Measurements from ENCODE around the gene MANEAL.
"Not testable (repeated sequence)": the region's sequence is repeated elsewhere in the genome, so short reads cannot be mapped to it uniquely, and the experiment has no call there.

Gene MANEAL

DNA sequence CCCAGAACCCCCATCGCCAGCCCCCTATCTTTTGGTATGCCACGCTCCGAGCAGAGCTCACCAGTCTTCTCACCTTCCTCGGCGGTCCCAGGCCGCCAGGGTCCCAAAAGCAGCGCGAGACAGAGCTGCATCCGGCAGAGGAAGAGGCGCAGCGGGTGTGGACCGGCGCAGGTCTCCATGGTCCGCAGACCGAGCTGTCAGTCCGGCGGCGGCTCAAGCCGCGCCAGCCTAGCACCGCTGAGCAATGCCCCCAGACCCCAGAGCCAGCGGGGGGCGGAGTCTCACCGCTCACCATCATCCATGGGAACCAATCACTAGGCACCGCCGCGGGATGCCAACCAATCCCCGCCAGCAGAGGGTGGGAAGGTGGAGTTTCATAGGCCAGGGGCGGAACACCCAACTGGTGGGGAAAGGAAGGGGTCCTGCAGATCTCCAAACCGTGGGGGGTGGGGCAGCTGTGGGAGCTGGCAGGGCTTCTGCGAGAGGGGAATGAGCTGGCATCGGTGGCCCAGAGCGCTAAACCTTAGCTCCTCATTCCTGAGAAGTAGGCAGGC is 28.7 kb upstream of the MANEAL start, which contains the start of gene EPHA10:
TSS of gene EPHA10 (minus strand) at position 233 of the 554 bp plus-strand sequence. CDS start at position 179, 54 bp downstream.
- TF ChIP-seq ZFX (IDR thresholded peaks at IDR 0.05; ENCODE audit: borderline replicate concordance) = no peak
- TF ChIP-seq, protein P1, sequence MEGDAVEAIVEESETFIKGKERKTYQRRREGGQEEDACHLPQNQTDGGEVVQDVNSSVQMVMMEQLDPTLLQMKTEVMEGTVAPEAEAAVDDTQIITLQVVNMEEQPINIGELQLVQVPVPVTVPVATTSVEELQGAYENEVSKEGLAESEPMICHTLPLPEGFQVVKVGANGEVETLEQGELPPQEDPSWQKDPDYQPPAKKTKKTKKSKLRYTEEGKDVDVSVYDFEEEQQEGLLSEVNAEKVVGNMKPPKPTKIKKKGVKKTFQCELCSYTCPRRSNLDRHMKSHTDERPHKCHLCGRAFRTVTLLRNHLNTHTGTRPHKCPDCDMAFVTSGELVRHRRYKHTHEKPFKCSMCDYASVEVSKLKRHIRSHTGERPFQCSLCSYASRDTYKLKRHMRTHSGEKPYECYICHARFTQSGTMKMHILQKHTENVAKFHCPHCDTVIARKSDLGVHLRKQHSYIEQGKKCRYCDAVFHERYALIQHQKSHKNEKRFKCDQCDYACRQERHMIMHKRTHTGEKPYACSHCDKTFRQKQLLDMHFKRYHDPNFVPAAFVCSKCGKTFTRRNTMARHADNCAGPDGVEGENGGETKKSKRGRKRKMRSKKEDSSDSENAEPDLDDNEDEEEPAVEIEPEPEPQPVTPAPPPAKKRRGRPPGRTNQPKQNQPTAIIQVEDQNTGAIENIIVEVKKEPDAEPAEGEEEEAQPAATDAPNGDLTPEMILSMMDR (IDR thresholded peaks at IDR 0.05) = no peak
- no peak within 1 kb of the TSS for H3K27ac ChIP-seq

DNA sequence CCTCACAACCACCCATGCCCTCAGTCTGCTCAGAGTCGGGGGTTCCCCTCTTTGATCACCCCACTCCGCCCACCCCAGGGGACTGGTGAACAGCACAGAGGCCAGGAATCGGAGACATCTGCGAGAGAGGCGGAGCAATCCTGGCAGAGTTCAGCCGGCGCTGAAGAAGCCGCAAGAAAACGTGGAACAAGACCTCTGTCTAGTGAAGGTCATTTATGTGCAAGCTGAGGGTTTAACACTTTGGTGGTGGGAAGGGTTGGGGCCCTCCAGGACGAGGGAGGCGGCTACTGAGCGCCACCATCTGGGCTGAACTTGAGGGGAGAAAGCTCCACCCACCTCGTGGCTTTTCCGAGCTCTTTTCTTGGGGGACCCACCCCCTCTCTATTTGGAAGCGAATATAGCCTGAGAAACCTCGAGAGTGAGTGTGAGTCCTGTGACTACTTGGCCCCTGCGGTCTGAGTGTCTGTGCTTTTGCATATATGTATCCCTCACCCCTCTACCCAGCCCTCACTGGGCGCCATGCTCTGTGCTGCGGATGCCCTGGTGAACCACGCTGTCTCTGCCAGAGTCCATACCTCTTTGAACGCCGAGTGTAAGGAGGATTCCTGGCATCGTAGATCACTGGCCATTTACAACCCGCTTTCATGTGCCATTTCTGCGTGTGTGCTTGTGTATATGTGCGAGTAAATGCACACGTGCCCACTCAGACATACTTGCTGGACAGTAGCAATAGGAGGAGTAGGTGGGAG is 27.6 kb upstream of the MANEAL start:
- H3K27ac ChIP-seq = no peak overlapping the region
- TF ChIP-seq, protein P1 (IDR thresholded peaks at IDR 0.05) = no peak
- no peak for TF ChIP-seq ZFX (IDR thresholded peaks at IDR 0.05; ENCODE audit: borderline replicate concordance)

DNA sequence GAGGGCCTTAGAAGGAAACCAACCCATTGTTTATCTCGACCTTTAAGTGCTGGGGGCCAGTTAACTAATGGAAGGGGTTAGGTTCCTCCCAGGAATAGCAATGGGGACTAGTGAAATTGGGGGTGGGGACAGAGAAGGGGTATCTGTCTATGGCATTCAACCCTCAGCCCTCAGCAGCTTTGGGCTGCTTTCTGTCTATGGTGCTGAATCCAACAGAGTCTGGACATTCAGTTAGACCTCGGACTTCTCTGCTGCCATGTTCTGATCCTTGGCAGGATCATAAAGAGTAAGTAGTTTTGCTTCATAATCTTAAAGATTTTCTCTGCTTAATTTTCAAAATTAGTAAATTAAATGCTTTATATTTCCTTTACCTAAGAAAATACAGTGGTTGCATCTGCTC is 26.2 kb upstream of the MANEAL start:
- TF ChIP-seq ZFX (IDR thresholded peaks at IDR 0.05; ENCODE audit: borderline replicate concordance) = no peak
- TF ChIP-seq, protein P1 (IDR thresholded peaks at IDR 0.05) = no peak
- H3K27ac ChIP-seq = no peak overlapping the region

DNA sequence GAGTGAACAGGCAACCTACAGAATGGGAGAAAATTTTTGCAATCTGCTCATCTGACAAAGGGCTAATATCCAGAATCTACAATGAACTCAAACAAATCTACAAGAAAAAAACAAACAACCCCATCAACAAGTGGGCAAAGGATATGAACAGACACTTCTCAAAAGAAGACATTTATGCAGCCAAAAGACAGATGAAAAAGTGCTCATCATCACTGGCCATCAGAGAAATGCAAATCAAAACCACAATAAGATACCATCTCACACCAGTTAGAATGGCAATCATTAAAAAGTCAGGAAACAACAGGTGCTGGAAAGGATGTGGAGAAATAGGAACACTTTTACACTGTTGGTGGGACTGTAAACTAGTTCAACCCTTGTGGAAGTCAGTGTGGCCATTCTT is 22.2 kb upstream of the MANEAL start:
- H3K27ac ChIP-seq = not testable (repeated sequence)

DNA sequence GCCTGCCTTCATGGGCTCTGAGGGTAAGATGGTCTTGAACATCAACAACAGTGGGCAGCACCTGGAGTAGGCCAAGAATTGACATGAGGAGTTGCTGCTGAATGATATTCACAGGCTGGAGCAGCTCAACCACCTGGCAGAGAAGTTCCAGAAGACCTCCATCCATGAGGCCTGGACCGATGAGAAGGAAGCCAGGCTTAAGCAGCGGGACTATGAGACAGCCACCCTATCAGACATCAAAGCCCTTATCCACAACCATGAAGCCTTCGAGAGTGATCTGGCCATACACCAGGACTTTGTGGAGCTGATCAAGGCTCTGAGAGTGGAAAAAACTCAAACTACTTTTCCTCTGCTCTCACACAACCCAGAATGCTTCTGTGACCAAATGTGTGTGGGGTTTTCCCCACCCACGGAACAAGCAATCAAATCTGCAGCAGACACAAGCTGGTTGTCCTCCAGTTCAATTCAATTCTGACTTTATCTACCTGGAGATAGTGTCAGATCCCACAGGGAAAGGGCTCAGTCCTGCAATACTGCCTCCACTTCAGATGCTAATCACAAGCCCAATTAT is 16.6 kb upstream of the MANEAL start:
- no peak overlapping the region for H3K27ac ChIP-seq

DNA sequence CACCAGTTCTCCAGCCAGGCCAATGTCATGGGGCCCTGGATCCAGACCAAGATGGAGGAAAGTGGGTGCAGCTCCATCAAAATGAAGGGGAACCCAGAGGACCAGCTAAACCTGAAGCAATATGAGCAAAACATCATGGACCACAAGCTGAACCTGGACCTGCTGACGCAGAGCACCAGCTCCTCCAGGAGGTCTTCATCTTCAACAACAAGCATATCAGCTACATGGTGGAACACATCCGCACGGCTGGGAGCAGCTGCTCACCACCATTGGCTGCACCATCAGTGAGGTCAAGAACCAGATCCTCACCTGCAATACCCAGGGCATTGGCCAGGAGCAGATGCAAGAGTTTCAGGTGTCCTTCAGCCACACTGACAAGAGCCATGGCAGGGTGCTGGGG is 15.0 kb upstream of the MANEAL start:
- TF ChIP-seq, protein P1 (IDR thresholded peaks at IDR 0.05) = no peak
- TF ChIP-seq ZFX (IDR thresholded peaks at IDR 0.05; ENCODE audit: borderline replicate concordance) = no peak

More for the DNA sequence above, 16.6 kb upstream of the MANEAL start:
- TF ChIP-seq, protein P1 (IDR thresholded peaks at IDR 0.05) = no peak
- TF ChIP-seq ZFX (IDR thresholded peaks at IDR 0.05; ENCODE audit: borderline replicate concordance) = no peak

DNA sequence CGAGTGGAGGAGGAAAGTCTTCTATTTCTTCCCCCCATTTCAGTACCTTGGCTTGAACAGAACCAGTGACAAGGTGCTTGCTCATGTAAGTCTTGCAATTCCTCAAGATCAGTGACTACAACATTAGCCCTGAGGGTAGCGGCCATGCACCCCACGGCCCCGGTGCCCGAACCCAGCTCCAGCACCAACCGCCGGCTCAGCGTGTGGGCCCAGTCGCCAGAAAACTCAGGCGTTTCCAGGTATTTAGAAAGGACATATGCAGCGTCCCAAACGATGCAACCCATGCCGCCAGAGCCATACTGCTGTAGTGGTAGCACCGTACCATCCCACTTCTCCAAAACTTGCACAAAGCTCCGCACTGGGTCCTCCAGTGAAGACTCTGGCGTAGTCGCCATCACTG is 11.2 kb upstream of the MANEAL start:
- TF ChIP-seq ZFX (IDR thresholded peaks at IDR 0.05; ENCODE audit: borderline replicate concordance) = no peak
- TF ChIP-seq, protein P1 (IDR thresholded peaks at IDR 0.05) = no peak
- no peak overlapping the region for H3K27ac ChIP-seq

More for the DNA sequence above, 15.0 kb upstream of the MANEAL start:
- no peak overlapping the region for H3K27ac ChIP-seq

Measured in 22Rv1 (cell line).